Activated CD4-positive, alpha-beta T cell treated with anti-CD3 and anti-CD28 coated beads, Interleukin-2, amount 10 ng/mL, durations not matched to agents 24 days and 14 days (primary cell): ENCODE measurements around the gene RTP4. TPM values are rescaled to one million over a fixed set of nuclear protein-coding genes. Genes with fewer than 3 reads are reported as not detected.
"Not testable (repeated sequence)": the region's sequence is repeated elsewhere in the genome, so short reads cannot be mapped to it uniquely, and the experiment has no call there.

Experiments
- DNase-seq: peaks from one replicate; pipeline ENCODE4 v3.0.0; 2022
- H3K27ac Mint-ChIP-seq: one replicate; pipeline ENCODE4 v1.8.0; 2022; ENCODE audit warnings: mild to moderate bottlenecking, mixed read lengths
- H3K27me3 Mint-ChIP-seq: one replicate; pipeline ENCODE4 v1.8.0; 2022; ENCODE audit warnings: mixed read lengths
- H3K36me3 Mint-ChIP-seq: one replicate; pipeline ENCODE4 v1.8.0; 2022; ENCODE audit warnings: low read depth, mild to moderate bottlenecking, mixed read lengths
- H3K4me1 Mint-ChIP-seq: one replicate; pipeline ENCODE4 v1.8.0; 2021; ENCODE audit warnings: mixed read lengths
- H3K4me3 Mint-ChIP-seq: one replicate; pipeline ENCODE4 v1.8.0; 2022; ENCODE audit warnings: mild to moderate bottlenecking, moderate library complexity, mixed read lengths
- H3K9me3 Mint-ChIP-seq: one replicate; pipeline ENCODE4 v1.8.0; 2021; ENCODE audit warnings: mixed read lengths
- intact Hi-C: fragments of 100-400 bp; cut with micrococcal nuclease; formaldehyde crosslinking; loops from one replicate; pipeline ENCODE4 v1.15.1; 2023
- total RNA-seq: library from RNA; stranded (reverse); gene quantifications from 2 replicates; pipeline ENCODE4 v1.2.3, GENCODE V29; 2022

The RTP4 gene
- total RNA-seq, 1 donor from 2014 or later: 3.0 TPM

DNA sequence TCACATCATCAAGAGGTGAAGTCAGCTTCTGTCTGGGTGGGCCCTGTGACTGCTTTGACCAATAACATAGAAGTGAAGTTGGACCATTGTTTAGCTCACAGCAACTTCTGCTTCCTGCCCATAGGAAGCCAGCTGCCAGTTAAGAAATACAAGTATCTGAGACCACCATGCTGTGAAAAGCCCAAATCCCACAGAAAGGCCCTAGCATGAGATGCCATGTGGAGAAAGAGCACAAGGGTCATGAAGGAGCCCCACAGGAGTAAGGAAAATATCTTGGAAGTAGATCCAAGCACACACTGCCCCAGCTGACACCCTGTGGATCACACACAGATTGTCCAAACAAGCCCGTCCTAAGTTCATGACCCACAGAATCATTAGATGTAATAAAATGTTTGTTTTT, 28.5 kb downstream of the RTP4 start:
- Mint-ChIP-seq H3K27ac (no peak overlapping the region), H3K4me1 (no peaks in the 10 kb centered on the region), H3K4me3 (no peak overlapping the region), H3K36me3 (no peaks in the 10 kb centered on the region), H3K27me3 (peaks cover 32% of the 10 kb centered on the region), H3K9me3 (no peaks in the 10 kb centered on the region)
- intact Hi-C loops: no loop called here
- no peak for DNase-seq

GRCh38 chr3:187398955-187399354, 30.8 kb downstream of the RTP4 start:
- Mint-ChIP-seq H3K4me1 (no peaks in the 10 kb centered on the region), H3K9me3 (no peaks in the 10 kb centered on the region)

GRCh38 chr3:187400756-187401155, 32.6 kb downstream of the RTP4 start:
- H3K36me3 Mint-ChIP-seq: no peaks in the 10 kb centered on the region
- no peak for DNase-seq
- intact Hi-C loops: no loop called here
- H3K27me3 Mint-ChIP-seq: peaks cover 24% of the 10 kb centered on the region
- H3K4me1 Mint-ChIP-seq: no peaks in the 10 kb centered on the region
- no peaks in the 10 kb centered on the region for H3K9me3 Mint-ChIP-seq
- H3K4me3 Mint-ChIP-seq: no peak overlapping the region
- no peak overlapping the region for H3K27ac Mint-ChIP-seq

More at GRCh38 chr3:187398955-187399354, 30.8 kb downstream of the RTP4 start:
- peaks cover 29% of the 10 kb centered on the region for H3K27me3 Mint-ChIP-seq
- no peaks in the 10 kb centered on the region for H3K36me3 Mint-ChIP-seq
- DNase-seq: no peak
- no peak overlapping the region for H3K4me3 Mint-ChIP-seq
- intact Hi-C loops: no loop called here
- H3K27ac Mint-ChIP-seq: no peak overlapping the region

DNA sequence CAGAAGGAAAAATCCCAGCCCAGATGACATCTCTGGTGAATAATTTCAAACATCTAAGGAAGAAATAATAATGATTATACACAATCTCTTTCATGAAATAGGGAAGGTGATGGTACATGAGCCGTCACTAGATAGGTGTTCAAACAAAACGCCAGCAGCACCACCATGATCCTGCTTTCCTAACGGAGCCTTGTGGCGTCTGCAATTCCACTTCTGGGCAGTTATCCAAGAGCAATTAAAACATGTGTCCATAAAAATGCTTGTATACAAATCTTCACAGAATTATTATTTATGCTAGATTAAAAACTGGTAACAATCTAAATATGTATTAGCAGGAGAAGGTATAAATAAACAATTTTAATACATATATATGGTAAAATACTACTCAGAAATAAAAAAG, 33.7 kb downstream of the RTP4 start:
- H3K36me3 Mint-ChIP-seq: no peaks in the 10 kb centered on the region
- no peak overlapping the region for H3K27ac Mint-ChIP-seq
- intact Hi-C loops: no loop called here
- DNase-seq: no peak
- H3K4me1 Mint-ChIP-seq: no peaks in the 10 kb centered on the region
- H3K27me3 Mint-ChIP-seq: peaks cover 27% of the 10 kb centered on the region
- no peak overlapping the region for H3K4me3 Mint-ChIP-seq
- H3K9me3 Mint-ChIP-seq: no peaks in the 10 kb centered on the region

GRCh38 chr3:187403768-187404288, 35.6 kb downstream of the RTP4 start:
- Mint-ChIP-seq H3K9me3 (no peaks in the 10 kb centered on the region), H3K27me3 (peaks cover 30% of the 10 kb centered on the region), H3K27ac (no peak overlapping the region), H3K4me1 (no peaks in the 10 kb centered on the region), H3K4me3 (no peak overlapping the region), H3K36me3 (no peaks in the 10 kb centered on the region)
- DNase-seq: no peak
- intact Hi-C loops: no loop called here

GRCh38 chr3:187406927-187407326, 38.7 kb downstream of the RTP4 start:
- DNase-seq: no peak
- no peak overlapping the region for H3K27ac Mint-ChIP-seq
- H3K27me3 Mint-ChIP-seq: peaks cover 31% of the 10 kb centered on the region
- H3K4me3 Mint-ChIP-seq: no peak overlapping the region
- H3K9me3 Mint-ChIP-seq: no peaks in the 10 kb centered on the region
- intact Hi-C loops: no loop called here
- H3K36me3 Mint-ChIP-seq: no peaks in the 10 kb centered on the region
- no peaks in the 10 kb centered on the region for H3K4me1 Mint-ChIP-seq

GRCh38 chr3:187411991-187412781, 44.0 kb downstream of the RTP4 start:
- H3K27ac Mint-ChIP-seq, H3K4me3 Mint-ChIP-seq, DNase-seq, H3K36me3 Mint-ChIP-seq, intact Hi-C loops, H3K9me3 Mint-ChIP-seq, H3K4me1 Mint-ChIP-seq: not testable (repeated sequence)
- H3K27me3 Mint-ChIP-seq: peaks cover 21% of the 10 kb centered on the region

Other genes with a start within 250 kb of the RTP4 start
- 10.4 and 11.7 TPM in 2 replicates for gene RPL39L, start 228.9 kb upstream of the RTP4 start, total RNA-seq
- gene RTP1, start 170.9 kb upstream of the RTP4 start, total RNA-seq: not detected in 2 replicates
- not detected in 2 replicates for gene MASP1, start 76.6 kb upstream of the RTP4 start, total RNA-seq